A549 (cell line): ENCODE results near the gene NCAM2. TPM values are rescaled to one million over a fixed set of nuclear protein-coding genes. Genes with fewer than 3 reads are reported as not detected.

Experiments used
- ATAC-seq, 2 experiments: fragments of 200-7000 bp in 1 of 2; fragments of >200 bp in 1 of 2; cut with Nextera tagmentation in 1 of 2; cut with Tn5 transposase in 1 of 2; 3 replicates each; pipeline versions ENCODE4 v1.8.0 to v1.9.1; 2018 to 2020; ENCODE audit warnings: mild to moderate bottlenecking in 1 of 2, moderate library complexity in 1 of 2
- CTCF ChIA-PET: fragments of 300-600 bp; sonication (Branson Sonifier 250); formaldehyde crosslinking; extraction: SDS; loops from one replicate; lab custom pipeline; 2021; ENCODE audit warnings: antibody characterized with exemption, inconsistent platforms; lab: Yijun Ruan, JAX
- POLR2A ChIA-PET: fragments of 350-600 bp; formaldehyde crosslinking; extraction: SDS; loops from one replicate; lab custom pipeline; 2021; ENCODE audit warnings: antibody characterized with exemption, inconsistent platforms; lab: Yijun Ruan, JAX
- DNase-seq, 2 experiments: peaks; one replicate each; pipeline versions ENCODE4 v3.0.0 to v3.0.0-alpha.2; 2011 to 2016; ENCODE audit warnings: low read depth in 1 of 2, low spot score in 1 of 2
- FAIRE-seq: peaks from 2 replicates; lab custom pipeline; 2011; peaks lifted over from hg19 to GRCh38; lab: Jason Lieb, UNC
- H3K27ac ChIP-seq, 2 experiments: fragments of >200 bp; sonication (Bioruptor Twin); formaldehyde crosslinking; 3 replicates each; pipeline ENCODE4 v1.5.1; 2016 to 2017
- H3K4me1 ChIP-seq: fragments of >200 bp; sonication (Bioruptor Twin); formaldehyde crosslinking; 3 replicates; pipeline ENCODE4 v1.6.1; 2016
- H3K4me2 ChIP-seq: fragments of >200 bp; sonication (Bioruptor Twin); formaldehyde crosslinking; 3 replicates; pipeline ENCODE4 v1.6.1; 2016
- H3K4me3 ChIP-seq: fragments of >200 bp; sonication (Bioruptor Twin); formaldehyde crosslinking; 3 replicates; pipeline ENCODE4 v1.5.1; 2016
- H3K9me3 ChIP-seq: fragments of >200 bp; sonication (Bioruptor Twin); formaldehyde crosslinking; 3 replicates; pipeline ENCODE4 v1.6.1; 2016
- CHD2 ChIP-seq: fragments of 150-350 bp; IDR thresholded peaks from 2 replicates; pipeline ENCODE4 v1.6.1; 2014; ENCODE audit warnings: low read length; ENCODE audit not compliant: partially characterized antibody
- CHD4 ChIP-seq: fragments of 200-600 bp; sonication (generic); IDR thresholded peaks from 2 replicates; pipeline ENCODE4 v1.6.1; 2016; ENCODE audit warnings: antibody characterized with exemption, mild to moderate bottlenecking, borderline replicate concordance
- EHF ChIP-seq: fragments of 250-450 bp; sonication (Bioruptor Pico); IDR thresholded peaks from 2 replicates; pipeline ENCODE4 v1.5.0; 2020; ENCODE audit warnings: mild to moderate bottlenecking
- FOSB ChIP-seq: fragments of 250-450 bp; sonication (Bioruptor Pico); IDR thresholded peaks from 2 replicates; pipeline ENCODE4 v1.5.0; 2020; ENCODE audit warnings: mild to moderate bottlenecking, moderate library complexity
- FOXS1 ChIP-seq: fragments of 250-450 bp; sonication (Bioruptor Pico); IDR thresholded peaks from 2 replicates; pipeline ENCODE4 v1.5.0; 2020; ENCODE audit warnings: mild to moderate bottlenecking, moderate library complexity
- GATA3 ChIP-seq: IDR thresholded peaks from 2 replicates; pipeline ENCODE4 v1.6.1; 2012; ENCODE audit warnings: borderline replicate concordance
- HEYL ChIP-seq: fragments of 250-450 bp; sonication (Bioruptor Pico); IDR thresholded peaks from 2 replicates; pipeline ENCODE4 v1.8.0; 2021; ENCODE audit warnings: mild to moderate bottlenecking, moderate library complexity
- HOXA7 ChIP-seq: fragments of 250-450 bp; sonication (Bioruptor Pico); IDR thresholded peaks from 2 replicates; pipeline ENCODE4 v1.5.0; 2020; ENCODE audit warnings: mild to moderate bottlenecking, moderate library complexity
- JUNB ChIP-seq: fragments of >200 bp; sonication (Bioruptor Twin); formaldehyde crosslinking; IDR thresholded peaks from 2 replicates; pipeline ENCODE4 v1.6.1; 2016
- MAFK ChIP-seq: fragments of 450-650 bp; IDR thresholded peaks from 2 replicates; pipeline ENCODE4 v1.6.1; 2014; ENCODE audit not compliant: partially characterized antibody
- MAZ ChIP-seq: fragments of 150-350 bp; IDR thresholded peaks from 2 replicates; pipeline ENCODE4 v1.6.1; 2014; ENCODE audit warnings: antibody characterized with exemption, low read depth, low read length, borderline replicate concordance
- NFE2L2 ChIP-seq: fragments of 150-350 bp; conservative IDR thresholded peaks from 2 replicates; pipeline ENCODE4 v1.6.1; 2014; ENCODE audit warnings: low read length
- NPAS2 ChIP-seq: fragments of 250-450 bp; sonication (Bioruptor Pico); IDR thresholded peaks from 2 replicates; pipeline ENCODE4 v1.8.0; 2022; ENCODE audit warnings: mild to moderate bottlenecking, moderate library complexity, borderline replicate concordance
- NR3C1 ChIP-seq: fragments of >200 bp; sonication (Bioruptor Twin); formaldehyde crosslinking; IDR thresholded peaks from 3 replicates; pipeline ENCODE4 v1.6.1; 2017
- PHF8 ChIP-seq: fragments of 200-600 bp; sonication (generic); IDR thresholded peaks from 2 replicates; pipeline ENCODE4 v1.6.1; 2016; ENCODE audit warnings: low read depth, mild to moderate bottlenecking, antibody characterized with exemption, moderate library complexity, borderline replicate concordance
- POLR2A ChIP-seq: IDR thresholded peaks from 2 replicates; pipeline ENCODE4 v1.6.1; 2012; ENCODE audit warnings: mild to moderate bottlenecking, low read length
- POLR2AphosphoS2 ChIP-seq: conservative IDR thresholded peaks from 2 replicates; pipeline ENCODE4 v1.6.1; 2012; ENCODE audit warnings: low read length, improper control_type of control experiment, inconsistent platforms
- SREBF2 ChIP-seq: fragments of 450-650 bp; IDR thresholded peaks from 2 replicates; pipeline ENCODE4 v1.6.1; 2014; ENCODE audit warnings: mild to moderate bottlenecking, moderate library complexity
- TFCP2L1 ChIP-seq: fragments of 250-450 bp; sonication (Bioruptor Pico); IDR thresholded peaks from 2 replicates; pipeline ENCODE4 v1.5.0; 2021; ENCODE audit warnings: mild to moderate bottlenecking
- TP53 ChIP-seq: fragments of 250-450 bp; sonication (Bioruptor Pico); IDR thresholded peaks from 2 replicates; pipeline ENCODE4 v1.5.0; 2021; ENCODE audit warnings: mild to moderate bottlenecking, moderate library complexity
- ZNF302 ChIP-seq: fragments of 250-450 bp; sonication (Bioruptor Pico); IDR thresholded peaks from 2 replicates; pipeline ENCODE4 v1.9.0; 2021; ENCODE audit warnings: inconsistent platforms, mild to moderate bottlenecking, moderate library complexity
- WGBS: methylation state at CpG from one replicate; pipeline ENCODE4 v1.1.6; 2017; ENCODE audit errors: missing lambda C conversion rate; 5-methylcytosine and 5-hydroxymethylcytosine counted together
- polyA plus RNA-seq, 4 experiments: library from polyadenylated mRNA; depleted of rRNA in 3 of 4; stranded (reverse); fragments of >200 nt; fragmentation: RNase III in 1 of 4; extraction: RNeasy Plus Mini Kit Qiagen cat#74134 plus additional on column Dnase treatment in 1 of 4; gene quantifications; 2 replicates in 3 of 4; 3 replicates in 1 of 4; pipeline ENCODE4 v1.2.3, GENCODE V29; 2011 to 2017
- TF ChIP-seq, protein P1 (sequence below): IDR thresholded peaks from 2 replicates; pipeline ENCODE4 v1.6.1; 2012
- TF ChIP-seq, protein P2 (sequence below): IDR thresholded peaks from 2 replicates; pipeline ENCODE4 v1.6.1; 2012; ENCODE audit warnings: low read depth, borderline replicate concordance
- TF ChIP-seq, protein P3 (sequence below): fragments of 250-450 bp; sonication (Bioruptor Pico); IDR thresholded peaks from 2 replicates; pipeline ENCODE4 v1.5.0; 2021; ENCODE audit warnings: mild to moderate bottlenecking, moderate library complexity, borderline replicate concordance
- TF ChIP-seq, protein P4 (sequence below): fragments of 200-600 bp; sonication (generic); IDR thresholded peaks from 2 replicates; pipeline ENCODE4 v1.6.1; 2016; ENCODE audit warnings: antibody characterized with exemption, mild to moderate bottlenecking, moderate library complexity

Gene NCAM2
- polyA plus RNA-seq, 2 of the 4 experiments (the other 2 are of a cell fraction), result not detected

DNA sequence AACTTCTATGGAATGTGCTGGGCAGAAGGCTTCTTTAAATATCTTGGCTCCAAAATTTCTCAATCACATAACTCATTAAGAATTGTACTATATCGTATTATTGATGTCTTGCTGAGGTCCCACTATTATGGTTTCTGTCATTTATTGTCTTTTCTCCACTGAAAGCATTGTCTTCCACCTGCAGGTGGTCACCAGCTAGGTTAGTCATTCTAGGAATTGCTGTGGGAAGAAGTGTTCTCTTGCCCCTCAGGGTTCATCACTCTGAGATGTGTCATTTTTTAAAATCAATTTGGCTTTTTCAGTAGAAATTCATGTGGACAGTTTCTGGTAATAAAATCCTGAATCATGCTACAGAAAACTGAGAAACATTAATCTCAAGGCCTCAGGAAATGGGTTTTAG lies 66.1 kb downstream of the NCAM2 start:
- POLR2A ChIA-PET, result no interaction called here
- ATAC-seq (no peak), FAIRE-seq (no peak)
- no peak overlapping the region for H3K4me3 ChIP-seq
- no peaks in the 10 kb centered on the region for H3K9me3 ChIP-seq
- no peak for TF ChIP-seq CHD2
- TF ChIP-seq, all 56 proteins: peak for 0
- Histone ChIP-seq H3K4me2 (no peak overlapping the region), H3K4me1 (no peaks in the 10 kb centered on the region), H3K27ac (no peak overlapping the region)
- 4% methylated on average over 1 of the region's 1 CpG for WGBS
- CTCF ChIA-PET, result no interaction called here
- DNase-seq, result no peak

DNA sequence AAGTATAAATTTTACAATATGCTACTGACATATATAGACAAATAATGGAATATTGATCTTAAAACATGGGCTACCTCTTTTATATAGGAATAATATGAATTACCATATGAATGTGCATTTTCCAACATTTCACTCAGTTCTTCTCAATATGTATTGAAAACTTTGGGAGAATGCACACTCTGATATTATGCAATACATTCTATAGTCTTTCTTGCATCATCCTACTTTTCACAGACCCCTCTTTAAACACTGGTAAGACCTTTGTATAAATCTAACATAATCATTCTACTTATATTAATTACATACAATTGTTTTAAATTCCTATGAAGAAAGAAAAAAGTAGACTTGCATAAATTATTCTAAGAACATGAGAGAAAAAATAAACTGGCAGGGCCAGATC lies 69.2 kb downstream of the NCAM2 start:
- Histone ChIP-seq H3K4me1 (no peaks in the 10 kb centered on the region), H3K9me3 (no peaks in the 10 kb centered on the region), H3K4me2 (no peak overlapping the region), H3K4me3 (no peak overlapping the region), H3K27ac (no peak overlapping the region)
- ATAC-seq, result no peak
- DNase-seq, result no peak
- TF ChIP-seq MAZ (no peak), FOXS1 (CRISPR knock-in tag) (no peak), ZNF302 (no peak), TFCP2L1 (CRISPR knock-in tag) (no peak), SREBF2 (no peak), GATA3 (no peak), EHF (CRISPR knock-in tag) (no peak), JUNB (no peak), HEYL (no peak), POLR2A (no peak), PHF8 (no peak), TP53 (CRISPR knock-in tag) (no peak), FOSB (no peak), CHD4 (no peak), NR3C1 (no peak)
- TF ChIP-seq, protein P1, sequence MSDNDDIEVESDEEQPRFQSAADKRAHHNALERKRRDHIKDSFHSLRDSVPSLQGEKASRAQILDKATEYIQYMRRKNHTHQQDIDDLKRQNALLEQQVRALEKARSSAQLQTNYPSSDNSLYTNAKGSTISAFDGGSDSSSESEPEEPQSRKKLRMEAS, result no peak
- TF ChIP-seq, protein P2, sequence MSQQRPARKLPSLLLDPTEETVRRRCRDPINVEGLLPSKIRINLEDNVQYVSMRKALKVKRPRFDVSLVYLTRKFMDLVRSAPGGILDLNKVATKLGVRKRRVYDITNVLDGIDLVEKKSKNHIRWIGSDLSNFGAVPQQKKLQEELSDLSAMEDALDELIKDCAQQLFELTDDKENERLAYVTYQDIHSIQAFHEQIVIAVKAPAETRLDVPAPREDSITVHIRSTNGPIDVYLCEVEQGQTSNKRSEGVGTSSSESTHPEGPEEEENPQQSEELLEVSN, result no peak
- ChIA-PET CTCF (no interaction called here), POLR2A (no interaction called here)
- no peak for FAIRE-seq

DNA sequence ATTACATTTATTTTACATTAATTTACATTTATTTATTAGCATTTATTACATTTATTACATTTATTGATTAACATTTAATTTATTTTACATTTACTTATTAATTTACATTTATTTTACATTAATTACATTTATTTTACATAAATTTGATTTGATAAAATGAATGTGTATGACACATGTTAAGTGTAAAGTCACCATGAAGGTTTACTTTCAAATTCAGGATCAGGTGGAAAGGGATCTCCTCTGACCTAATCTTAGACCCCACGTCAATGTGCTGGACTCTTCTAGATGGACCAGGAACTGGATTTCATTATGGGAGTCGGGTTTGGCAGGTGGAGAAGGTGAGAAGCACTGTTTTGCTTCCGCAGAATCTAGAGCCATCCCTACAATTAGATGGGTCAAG lies 76.1 kb downstream of the NCAM2 start:
- no peak for TF ChIP-seq NPAS2 (CRISPR knock-in tag)
- no peak for TF ChIP-seq CHD2
- no peak for FAIRE-seq
- Histone ChIP-seq H3K4me3 (no peak overlapping the region), H3K4me1 (no peaks in the 10 kb centered on the region), H3K9me3 (no peaks in the 10 kb centered on the region), H3K27ac (no peak overlapping the region), H3K4me2 (no peak overlapping the region)
- CTCF ChIA-PET, result no interaction called here
- POLR2A ChIA-PET, result no interaction called here
- 10% methylated on average over 3 of the region's 3 CpGs for WGBS
- no peak for DNase-seq
- no peak for ATAC-seq

DNA sequence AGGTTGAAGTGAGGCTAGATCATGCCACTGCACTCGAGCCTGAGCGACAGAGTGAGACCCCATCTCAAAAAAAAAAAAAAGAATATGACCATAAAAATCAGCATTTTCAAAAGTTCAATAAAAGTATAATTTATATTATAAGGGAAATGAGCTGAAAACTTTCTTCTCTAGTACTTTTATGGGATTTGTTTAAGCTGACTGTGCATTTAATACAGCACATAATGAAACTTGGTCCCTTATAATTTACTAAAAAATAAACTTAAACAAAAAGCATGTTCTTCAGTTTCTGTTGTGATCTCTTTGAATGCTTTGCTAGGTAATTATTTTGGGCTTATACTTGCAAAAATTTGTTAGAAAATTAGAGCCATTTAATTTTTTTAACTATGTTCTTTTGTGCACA lies 77.8 kb downstream of the NCAM2 start:
- Histone ChIP-seq H3K4me2 (no peak overlapping the region), H3K9me3 (no peaks in the 10 kb centered on the region), H3K4me1 (no peaks in the 10 kb centered on the region), H3K27ac (no peak overlapping the region), H3K4me3 (no peak overlapping the region)
- no peak for TF ChIP-seq NFE2L2
- peak; percentile 26 for TF ChIP-seq MAFK
- ChIA-PET POLR2A (no interaction called here), CTCF (no interaction called here)
- no peak for FAIRE-seq
- ATAC-seq, result no peak
- 3% methylated on average over 2 of the region's 2 CpGs for WGBS
- DNase-seq, result no peak

DNA sequence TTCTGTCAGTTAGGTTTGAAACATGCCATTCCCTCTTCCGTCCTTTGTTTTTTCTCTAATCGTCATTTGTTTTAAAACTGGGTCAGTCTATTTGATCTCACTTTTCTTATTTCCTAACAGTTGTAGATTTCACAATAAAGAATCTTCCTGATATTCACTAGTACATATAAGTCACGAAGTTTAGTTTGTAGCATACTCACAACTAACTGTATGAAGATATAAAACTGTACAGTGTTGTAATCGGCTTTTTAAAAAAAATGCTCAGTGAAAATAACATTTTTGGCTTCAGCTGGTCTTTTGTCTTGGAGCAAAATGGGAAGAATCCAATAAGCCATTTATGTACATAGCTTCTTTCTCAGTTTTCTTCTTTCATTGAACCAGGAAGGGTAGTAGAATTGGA lies 78.3 kb downstream of the NCAM2 start:
- Histone ChIP-seq H3K4me1 (no peaks in the 10 kb centered on the region), H3K4me2 (no peak overlapping the region), H3K27ac (no peak overlapping the region), H3K4me3 (no peak overlapping the region), H3K9me3 (no peaks in the 10 kb centered on the region)
- WGBS, result 0% methylated on average over 4 of the region's 4 CpGs
- ChIA-PET CTCF (no interaction called here), POLR2A (no interaction called here)
- FAIRE-seq (no peak), DNase-seq (no peak), ATAC-seq (no peak)
- TF ChIP-seq POLR2A (no peak), FOXS1 (CRISPR knock-in tag) (no peak), HOXA7 (CRISPR knock-in tag) (no peak), POLR2AphosphoS2 (no peak)
- TF ChIP-seq, protein P3, sequence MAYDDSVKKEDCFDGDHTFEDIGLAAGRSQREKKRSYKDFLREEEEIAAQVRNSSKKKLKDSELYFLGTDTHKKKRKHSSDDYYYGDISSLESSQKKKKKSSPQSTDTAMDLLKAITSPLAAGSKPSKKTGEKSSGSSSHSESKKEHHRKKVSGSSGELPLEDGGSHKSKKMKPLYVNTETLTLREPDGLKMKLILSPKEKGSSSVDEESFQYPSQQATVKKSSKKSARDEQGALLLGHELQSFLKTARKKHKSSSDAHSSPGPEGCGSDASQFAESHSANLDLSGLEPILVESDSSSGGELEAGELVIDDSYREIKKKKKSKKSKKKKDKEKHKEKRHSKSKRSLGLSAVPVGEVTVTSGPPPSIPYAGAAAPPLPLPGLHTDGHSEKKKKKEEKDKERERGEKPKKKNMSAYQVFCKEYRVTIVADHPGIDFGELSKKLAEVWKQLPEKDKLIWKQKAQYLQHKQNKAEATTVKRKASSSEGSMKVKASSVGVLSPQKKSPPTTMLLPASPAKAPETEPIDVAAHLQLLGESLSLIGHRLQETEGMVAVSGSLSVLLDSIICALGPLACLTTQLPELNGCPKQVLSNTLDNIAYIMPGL (CRISPR knock-in tag), result no peak
- TF ChIP-seq, protein P4, sequence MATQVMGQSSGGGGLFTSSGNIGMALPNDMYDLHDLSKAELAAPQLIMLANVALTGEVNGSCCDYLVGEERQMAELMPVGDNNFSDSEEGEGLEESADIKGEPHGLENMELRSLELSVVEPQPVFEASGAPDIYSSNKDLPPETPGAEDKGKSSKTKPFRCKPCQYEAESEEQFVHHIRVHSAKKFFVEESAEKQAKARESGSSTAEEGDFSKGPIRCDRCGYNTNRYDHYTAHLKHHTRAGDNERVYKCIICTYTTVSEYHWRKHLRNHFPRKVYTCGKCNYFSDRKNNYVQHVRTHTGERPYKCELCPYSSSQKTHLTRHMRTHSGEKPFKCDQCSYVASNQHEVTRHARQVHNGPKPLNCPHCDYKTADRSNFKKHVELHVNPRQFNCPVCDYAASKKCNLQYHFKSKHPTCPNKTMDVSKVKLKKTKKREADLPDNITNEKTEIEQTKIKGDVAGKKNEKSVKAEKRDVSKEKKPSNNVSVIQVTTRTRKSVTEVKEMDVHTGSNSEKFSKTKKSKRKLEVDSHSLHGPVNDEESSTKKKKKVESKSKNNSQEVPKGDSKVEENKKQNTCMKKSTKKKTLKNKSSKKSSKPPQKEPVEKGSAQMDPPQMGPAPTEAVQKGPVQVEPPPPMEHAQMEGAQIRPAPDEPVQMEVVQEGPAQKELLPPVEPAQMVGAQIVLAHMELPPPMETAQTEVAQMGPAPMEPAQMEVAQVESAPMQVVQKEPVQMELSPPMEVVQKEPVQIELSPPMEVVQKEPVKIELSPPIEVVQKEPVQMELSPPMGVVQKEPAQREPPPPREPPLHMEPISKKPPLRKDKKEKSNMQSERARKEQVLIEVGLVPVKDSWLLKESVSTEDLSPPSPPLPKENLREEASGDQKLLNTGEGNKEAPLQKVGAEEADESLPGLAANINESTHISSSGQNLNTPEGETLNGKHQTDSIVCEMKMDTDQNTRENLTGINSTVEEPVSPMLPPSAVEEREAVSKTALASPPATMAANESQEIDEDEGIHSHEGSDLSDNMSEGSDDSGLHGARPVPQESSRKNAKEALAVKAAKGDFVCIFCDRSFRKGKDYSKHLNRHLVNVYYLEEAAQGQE, result no peak
